IMR-90 (cell line): ENCODE data around the gene SLC34A3. TPM values are rescaled to one million over a fixed set of nuclear protein-coding genes. Genes with fewer than 3 reads are reported as not detected.

Experiments used
- ATAC-seq: fragments of 200-7000 bp; cut with Tn5 transposase; 2 replicates; pipeline ENCODE4 v1.9.1; 2020; ENCODE audit warnings: low read depth, mild to moderate bottlenecking, moderate library complexity
- BruUV-seq: library from RNA; stranded (reverse); fragments of 400-500 nt; replicated peaks from 2 replicates; lab custom pipeline; 2021; lab: Mats Ljungman, UMichigan
- CTCF ChIA-PET: fragments of 300-600 bp; formaldehyde crosslinking; extraction: SDS; loops from one replicate; lab custom pipeline; 2021; ENCODE audit warnings: antibody characterized with exemption; lab: Yijun Ruan, JAX
- POLR2A ChIA-PET: fragments of 300-600 bp; sonication (Branson Sonifier 250); formaldehyde crosslinking; loops from one replicate; lab custom pipeline; 2022; ENCODE audit warnings: antibody characterized with exemption; ENCODE audit not compliant: unreplicated experiment; lab: Charles Lee
- DNase-seq: peaks from one replicate; pipeline ENCODE4 v3.0.0; 2013
- H2AFZ ChIP-seq: replicated peaks from 2 replicates; pipeline ENCODE3; 2013; ENCODE audit warnings: low read length, mild to moderate bottlenecking; ENCODE audit not compliant: poor library complexity
- H2AK5ac ChIP-seq: 2 replicates; pipeline ENCODE4 v1.6.1; 2013; ENCODE audit warnings: low read depth, low read length, inconsistent platforms
- H2AK9ac ChIP-seq: replicated peaks from 2 replicates; pipeline ENCODE3; 2013; ENCODE audit warnings: mild to moderate bottlenecking, low read depth, low read length, moderate library complexity; ENCODE audit not compliant: poor library complexity
- H2BK120ac ChIP-seq: 2 replicates; pipeline ENCODE4 v1.6.1; 2013; ENCODE audit warnings: low read depth, low read length, inconsistent platforms
- H2BK15ac ChIP-seq: 3 replicates; pipeline ENCODE4 v1.6.1; 2013; ENCODE audit warnings: low read depth, low read length, inconsistent platforms
- H2BK20ac ChIP-seq: 2 replicates; pipeline ENCODE4 v1.6.1; 2013; ENCODE audit warnings: low read depth, mild to moderate bottlenecking, inconsistent platforms, low read length, moderate library complexity
- H2BK5ac ChIP-seq: 2 replicates; pipeline ENCODE4 v1.6.1; 2013; ENCODE audit warnings: mild to moderate bottlenecking, low read depth, low read length, inconsistent platforms; ENCODE audit not compliant: poor library complexity, severe bottlenecking
- H3K14ac ChIP-seq: replicated peaks from 2 replicates; pipeline ENCODE4 v1.6.1; 2013; ENCODE audit warnings: low read depth, low read length, inconsistent platforms
- H3K18ac ChIP-seq: 2 replicates; pipeline ENCODE4 v1.6.1; 2013; ENCODE audit warnings: low read depth, low read length, control low read depth
- H3K23ac ChIP-seq: 2 replicates; pipeline ENCODE4 v1.6.1; 2013; ENCODE audit warnings: low read depth, low read length, inconsistent platforms
- H3K27ac ChIP-seq: 2 replicates; pipeline ENCODE4 v1.5.1; 2013; ENCODE audit warnings: mild to moderate bottlenecking, control low read depth, low read length; ENCODE audit not compliant: insufficient read depth
- H3K27me3 ChIP-seq: 2 replicates; pipeline ENCODE4 v1.6.1; 2013; ENCODE audit warnings: low read length; ENCODE audit not compliant: control insufficient read depth, insufficient read depth
- H3K36me3 ChIP-seq: 2 replicates; pipeline ENCODE4 v1.6.1; 2013; ENCODE audit warnings: low read length, mixed read lengths; ENCODE audit not compliant: control insufficient read depth, insufficient read depth
- H3K4ac ChIP-seq: 2 replicates; pipeline ENCODE4 v1.6.1; 2013; ENCODE audit warnings: low read depth, low read length, inconsistent platforms
- H3K4me1 ChIP-seq: 2 replicates; pipeline ENCODE4 v1.6.1; 2013; ENCODE audit warnings: low read length, mixed read lengths; ENCODE audit not compliant: control insufficient read depth, insufficient read depth
- H3K4me2 ChIP-seq: 2 replicates; pipeline ENCODE4 v1.6.1; 2013; ENCODE audit warnings: low read depth, mild to moderate bottlenecking, control low read depth, low read length, moderate library complexity
- H3K4me3 ChIP-seq: 2 replicates; pipeline ENCODE4 v1.5.1; 2013; ENCODE audit warnings: low read depth, mild to moderate bottlenecking, control low read depth, low read length, moderate library complexity; ENCODE audit not compliant: insufficient read depth
- H3K56ac ChIP-seq: 2 replicates; pipeline ENCODE4 v1.6.1; 2013; ENCODE audit warnings: low read length, inconsistent platforms; ENCODE audit not compliant: insufficient read depth; ENCODE audit errors: extremely low read depth
- H3K79me1 ChIP-seq, 2 experiments: 2 replicates each; pipeline ENCODE4 v1.6.1; 2013; ENCODE audit warnings: low read length in 2 of 2, inconsistent platforms in 1 of 2, low read depth in 1 of 2
- H3K9ac ChIP-seq: 2 replicates; pipeline ENCODE4 v1.6.1; 2013; ENCODE audit warnings: low read depth, low read length, control low read depth
- H3K9me1 ChIP-seq: 2 replicates; pipeline ENCODE4 v1.6.1; 2013; ENCODE audit warnings: low read length, inconsistent platforms; ENCODE audit not compliant: insufficient read depth
- H3K9me3 ChIP-seq: 2 replicates; pipeline ENCODE4 v1.6.1; 2013; ENCODE audit warnings: low read length; ENCODE audit not compliant: control insufficient read depth, insufficient read depth
- H4K20me1 ChIP-seq: 2 replicates; pipeline ENCODE4 v1.6.1; 2013; ENCODE audit warnings: low read length, inconsistent platforms; ENCODE audit not compliant: insufficient read depth
- H4K5ac ChIP-seq: 2 replicates; pipeline ENCODE4 v1.6.1; 2013; ENCODE audit warnings: mild to moderate bottlenecking, low read depth, low read length, control low read depth
- H4K8ac ChIP-seq, 2 experiments: 2 replicates each; pipeline ENCODE4 v1.6.1; 2013; ENCODE audit warnings: low read depth in 2 of 2, low read length in 2 of 2, control low read depth in 1 of 2, inconsistent platforms in 1 of 2
- H4K91ac ChIP-seq: 2 replicates; pipeline ENCODE4 v1.6.1; 2013; ENCODE audit warnings: low read depth, low read length, inconsistent platforms; ENCODE audit not compliant: insufficient read depth
- BHLHE40 ChIP-seq: fragments of 150-350 bp; IDR thresholded peaks from 2 replicates; pipeline ENCODE4 v1.6.1; 2016; ENCODE audit warnings: mild to moderate bottlenecking, low read depth, low read length
- CHD1 ChIP-seq: IDR thresholded peaks from 2 replicates; pipeline ENCODE4 v1.6.1; 2012; ENCODE audit warnings: low read depth, low read length, improper control_type of control experiment
- FOS ChIP-seq: fragments of 150-350 bp; IDR thresholded peaks from 2 replicates; pipeline ENCODE4 v1.6.1; 2016; ENCODE audit warnings: low read depth, low read length
- MAFK ChIP-seq: IDR thresholded peaks from 2 replicates; pipeline ENCODE4 v1.6.1; 2012; ENCODE audit warnings: low read depth, low read length, improper control_type of control experiment
- MAZ ChIP-seq: IDR thresholded peaks from 2 replicates; pipeline ENCODE4 v1.6.1; 2012; ENCODE audit warnings: low read depth, mild to moderate bottlenecking, low read length, improper control_type of control experiment, moderate library complexity, borderline replicate concordance
- MXI1 ChIP-seq: IDR thresholded peaks from 2 replicates; pipeline ENCODE4 v1.6.1; 2012; ENCODE audit warnings: low read depth, mild to moderate bottlenecking, low read length, moderate library complexity, borderline replicate concordance
- POLR2A ChIP-seq: IDR thresholded peaks from 2 replicates; pipeline ENCODE4 v1.6.1; 2012; ENCODE audit warnings: mild to moderate bottlenecking, low read depth, low read length
- RAD21 ChIP-seq: IDR thresholded peaks from 2 replicates; pipeline ENCODE4 v1.6.1; 2012; ENCODE audit warnings: low read length, improper control_type of control experiment
- SMC3 ChIP-seq: fragments of 150-350 bp; IDR thresholded peaks from 2 replicates; pipeline ENCODE4 v1.6.1; 2016; ENCODE audit warnings: low read depth, mild to moderate bottlenecking, antibody characterized with exemption, low read length, moderate library complexity
- WGBS, 2 experiments: methylation state at CpG; one replicate each; pipeline versions ENCODE4 v1.1.5 to v1.1.7; 2013; ENCODE audit warnings: missing lambda C conversion rate in 2 of 2; ENCODE audit not compliant: insufficient read length in 1 of 2; ENCODE audit errors: extremely low coverage in 2 of 2; 5-methylcytosine and 5-hydroxymethylcytosine counted together
- dilution Hi-C: fragments of 300-500 bp; cut with HindIII; formaldehyde crosslinking; loops from one replicate; pipeline ENCODE4 v1.14.3; 2018; ENCODE audit warnings: low sequenced_read_pairs; ENCODE audit not compliant: unreplicated experiment
- in situ Hi-C: fragments of 300-500 bp; cut with MboI; formaldehyde crosslinking; loops from 3 replicates; pipeline ENCODE4 v1.14.3; 2019; ENCODE audit warnings: low sequenced_read_pairs, inconsistent platforms, mixed read lengths
- intact Hi-C: fragments of 100-400 bp; cut with micrococcal nuclease; formaldehyde crosslinking; loops from 2 replicates; pipeline ENCODE4 v1.10.0; 2022
- polyA plus RNA-seq, 3 experiments: library from polyadenylated mRNA; depleted of rRNA; stranded (reverse); fragments of >200 nt; gene quantifications; 2 replicates each; pipeline ENCODE4 v1.2.3, GENCODE V29; 2012; ENCODE audit warnings: low replicate concordance in 1 of 3
- total RNA-seq: library from RNA; depleted of rRNA; stranded (reverse); fragments of >200 nt; gene quantifications from 2 replicates; pipeline ENCODE4 v1.2.3, GENCODE V29; 2012
- TF ChIP-seq, protein P1 (sequence below): fragments of 150-350 bp; IDR thresholded peaks from 2 replicates; pipeline ENCODE4 v1.6.1; 2017; ENCODE audit warnings: mild to moderate bottlenecking, antibody characterized with exemption, low read length, low read depth
- TF ChIP-seq, protein P2 (sequence below): conservative IDR thresholded peaks from 2 replicates; pipeline ENCODE4 v1.5.1; 2012; ENCODE audit warnings: mild to moderate bottlenecking, low read depth, low read length, improper control_type of control experiment
- TF ChIP-seq, protein P3 (sequence below): fragments of 150-350 bp; IDR thresholded peaks from 2 replicates; pipeline ENCODE4 v1.6.1; 2016; ENCODE audit warnings: low read depth, mild to moderate bottlenecking, low read length, moderate library complexity, borderline replicate concordance

SLC34A3 gene
- total and polyA plus RNA-seq, 2 of the 4 experiments (the other 2 are of a cell fraction): not detected

DNA sequence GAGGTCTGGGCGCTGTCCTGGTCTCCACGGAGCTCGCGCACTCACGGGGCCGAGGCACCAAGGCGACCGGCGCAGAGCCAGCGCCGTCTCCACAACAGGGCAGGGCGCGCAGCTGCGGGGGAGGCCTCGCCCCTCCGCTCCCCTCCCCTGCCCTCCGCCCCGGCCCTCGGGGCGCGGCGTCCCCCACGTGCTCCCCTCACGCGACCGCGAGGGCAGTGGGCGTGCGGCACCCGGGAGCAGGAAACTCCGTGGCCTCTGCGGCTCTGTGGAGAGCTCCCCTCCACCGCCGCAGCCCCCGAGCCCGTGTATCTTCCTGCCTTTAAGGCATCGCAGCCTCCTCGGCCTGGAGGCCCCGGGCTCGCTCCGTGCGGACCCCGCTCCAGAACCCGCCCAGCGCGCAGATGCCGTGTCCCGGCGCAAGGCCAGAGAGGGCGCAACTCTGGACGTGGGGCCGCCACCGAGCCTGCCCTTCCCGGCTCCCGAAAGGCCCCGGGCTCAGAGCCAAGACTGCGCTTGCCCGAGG, 9.7 kb downstream of the SLC34A3 start:
- Histone ChIP-seq H2AK9ac (peak overlapping the region; percentile 93), H2BK20ac (no peak overlapping the region), H2BK5ac (peak overlapping the region; percentile 81), H3K56ac (peak overlapping the region; percentile 77), H3K79me1 (peaks cover 12 to 55% of the 10 kb centered on the region in 2 experiments; a peak in 3 of 4 replicates), H2AK5ac (peak overlapping the region; percentile 74), H2BK15ac (no peak overlapping the region), H3K36me3 (peaks cover 19% of the 10 kb centered on the region), H3K14ac (peak overlapping the region; percentile 41), H3K18ac (no peak overlapping the region; the same call in 1 of the 2 replicates), H3K23ac (peak overlapping the region; percentile 94; the same call in 1 of the 2 replicates), H3K4me3 (peak overlapping the region; percentile 59), H4K91ac (peak overlapping the region; percentile 76), H3K4me1 (peaks cover 9% of the 10 kb centered on the region; the same call in 1 of the 2 replicates), H4K5ac (peak overlapping the region; percentile 10), H3K27ac (peak overlapping the region; percentile 91), H4K8ac (peak overlapping the region; percentile 36 to 77; a peak in 2 of 4 replicates), H2BK120ac (peak overlapping the region; percentile 43), H3K9ac (peak overlapping the region; percentile 71), H4K20me1 (peaks cover 38% of the 10 kb centered on the region), H3K9me3 (no peaks in the 10 kb centered on the region), H3K9me1 (peaks cover 4% of the 10 kb centered on the region), H3K27me3 (no peaks in the 10 kb centered on the region), H2AFZ (peak overlapping the region; percentile 91), H3K4me2 (peak overlapping the region; percentile 91), H3K4ac (peak overlapping the region; percentile 86)
- intact Hi-C loops (no loop called here), in situ Hi-C loops (no loop called here), dilution Hi-C loops (no loop called here)
- ChIA-PET POLR2A (interaction anchor here (0.5 to 0.9 kb wide), 8 partner anchors 14 to 116 kb away, joined by 3 to 5 read pairs (median 4); partner anchors contain the start of genes NELFB and RNF208), CTCF (no interaction called here)
- ATAC-seq (peak; percentile 36), DNase-seq (peak; percentile 61)
- BruUV-seq: no TSS peak
- TF ChIP-seq CHD1 (no peak), BHLHE40 (peak; percentile 91), MXI1 (peak; percentile 67), POLR2A (peak; percentile 37; the same call in 1 of the 2 replicates), MAFK (no peak), MAZ (peak; percentile 84; the same call in 1 of the 2 replicates), RAD21 (no peak), SMC3 (no peak), FOS (no peak)
- TF ChIP-seq, protein P1, sequence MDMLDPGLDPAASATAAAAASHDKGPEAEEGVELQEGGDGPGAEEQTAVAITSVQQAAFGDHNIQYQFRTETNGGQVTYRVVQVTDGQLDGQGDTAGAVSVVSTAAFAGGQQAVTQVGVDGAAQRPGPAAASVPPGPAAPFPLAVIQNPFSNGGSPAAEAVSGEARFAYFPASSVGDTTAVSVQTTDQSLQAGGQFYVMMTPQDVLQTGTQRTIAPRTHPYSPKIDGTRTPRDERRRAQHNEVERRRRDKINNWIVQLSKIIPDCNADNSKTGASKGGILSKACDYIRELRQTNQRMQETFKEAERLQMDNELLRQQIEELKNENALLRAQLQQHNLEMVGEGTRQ: peak; percentile 77
- TF ChIP-seq, protein P2, sequence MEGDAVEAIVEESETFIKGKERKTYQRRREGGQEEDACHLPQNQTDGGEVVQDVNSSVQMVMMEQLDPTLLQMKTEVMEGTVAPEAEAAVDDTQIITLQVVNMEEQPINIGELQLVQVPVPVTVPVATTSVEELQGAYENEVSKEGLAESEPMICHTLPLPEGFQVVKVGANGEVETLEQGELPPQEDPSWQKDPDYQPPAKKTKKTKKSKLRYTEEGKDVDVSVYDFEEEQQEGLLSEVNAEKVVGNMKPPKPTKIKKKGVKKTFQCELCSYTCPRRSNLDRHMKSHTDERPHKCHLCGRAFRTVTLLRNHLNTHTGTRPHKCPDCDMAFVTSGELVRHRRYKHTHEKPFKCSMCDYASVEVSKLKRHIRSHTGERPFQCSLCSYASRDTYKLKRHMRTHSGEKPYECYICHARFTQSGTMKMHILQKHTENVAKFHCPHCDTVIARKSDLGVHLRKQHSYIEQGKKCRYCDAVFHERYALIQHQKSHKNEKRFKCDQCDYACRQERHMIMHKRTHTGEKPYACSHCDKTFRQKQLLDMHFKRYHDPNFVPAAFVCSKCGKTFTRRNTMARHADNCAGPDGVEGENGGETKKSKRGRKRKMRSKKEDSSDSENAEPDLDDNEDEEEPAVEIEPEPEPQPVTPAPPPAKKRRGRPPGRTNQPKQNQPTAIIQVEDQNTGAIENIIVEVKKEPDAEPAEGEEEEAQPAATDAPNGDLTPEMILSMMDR: no peak
- TF ChIP-seq, protein P3, sequence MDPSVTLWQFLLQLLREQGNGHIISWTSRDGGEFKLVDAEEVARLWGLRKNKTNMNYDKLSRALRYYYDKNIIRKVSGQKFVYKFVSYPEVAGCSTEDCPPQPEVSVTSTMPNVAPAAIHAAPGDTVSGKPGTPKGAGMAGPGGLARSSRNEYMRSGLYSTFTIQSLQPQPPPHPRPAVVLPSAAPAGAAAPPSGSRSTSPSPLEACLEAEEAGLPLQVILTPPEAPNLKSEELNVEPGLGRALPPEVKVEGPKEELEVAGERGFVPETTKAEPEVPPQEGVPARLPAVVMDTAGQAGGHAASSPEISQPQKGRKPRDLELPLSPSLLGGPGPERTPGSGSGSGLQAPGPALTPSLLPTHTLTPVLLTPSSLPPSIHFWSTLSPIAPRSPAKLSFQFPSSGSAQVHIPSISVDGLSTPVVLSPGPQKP: no peak
- WGBS, 2 experiments: 0% methylated on average over 46 of the region's 58 CpGs; no CpG with 5 or more reads in 1 of the 2 experiments
